PC-3 (cell line): Measurements from ENCODE around the gene C3orf33. TPM values are rescaled to one million over a fixed set of nuclear protein-coding genes. Genes with fewer than 3 reads are reported as not detected.
A peak's percentile ranks its signal among the peaks of the same experiment; 100 is the strongest.

ENCODE experiments used
- ATAC-seq: fragments of 200-7000 bp; cut with Tn5 transposase; 2 replicates; pipeline ENCODE4 v1.9.1; 2020; ENCODE audit warnings: mild to moderate bottlenecking, moderate library complexity
- BruUV-seq: library from RNA; stranded (reverse); fragments of 400-500 nt; replicated peaks from 2 replicates; lab custom pipeline; 2021; lab: Mats Ljungman, UMichigan
- CTCF ChIA-PET: fragments of 300-600 bp; sonication (Branson Sonifier 250); formaldehyde crosslinking; loops from one replicate; lab custom pipeline; 2022; ENCODE audit warnings: antibody characterized with exemption; lab: Charles Lee
- POLR2A ChIA-PET: fragments of 300-600 bp; sonication (Branson Sonifier 250); formaldehyde crosslinking; loops from one replicate; lab custom pipeline; 2022; ENCODE audit warnings: antibody characterized with exemption; ENCODE audit not compliant: unreplicated experiment; lab: Charles Lee
- DNase-seq: peaks from one replicate; pipeline ENCODE4 v3.0.0-alpha.2; 2015
- H2AFZ ChIP-seq: fragments of 300-600 bp; sonication (generic); 2 replicates; pipeline ENCODE4 v1.6.0; 2016; ENCODE audit warnings: antibody characterized with exemption, low read length
- H3F3A ChIP-seq: fragments of 300-600 bp; sonication (generic); one replicate; pipeline ENCODE4 v1.6.0; 2017; ENCODE audit warnings: antibody characterized with exemption, low read length, control low read depth, mild to moderate bottlenecking; ENCODE audit not compliant: unreplicated experiment
- H3K27ac ChIP-seq: fragments of 300-600 bp; sonication (generic); 2 replicates; pipeline ENCODE4 v1.5.1; 2016; ENCODE audit warnings: mild to moderate bottlenecking, low read length
- H3K27me3 ChIP-seq: fragments of 300-600 bp; sonication (generic); 2 replicates; pipeline ENCODE4 v1.6.1; 2016; ENCODE audit warnings: low read length, mixed read lengths
- H3K36me3 ChIP-seq: fragments of 300-600 bp; sonication (generic); 2 replicates; pipeline ENCODE4 v1.6.1; 2016; ENCODE audit warnings: low read depth, mixed run types, low read length, mixed read lengths
- H3K4me1 ChIP-seq: fragments of 300-600 bp; sonication (generic); 2 replicates; pipeline ENCODE4 v1.5.1; 2016; ENCODE audit warnings: low read length; ENCODE audit not compliant: insufficient read depth
- H3K4me2 ChIP-seq: fragments of 300-600 bp; sonication (generic); 2 replicates; pipeline ENCODE4 v1.6.0; 2016; ENCODE audit warnings: low read length
- H3K4me3 ChIP-seq: fragments of 300-600 bp; sonication (generic); 2 replicates; pipeline ENCODE4 v1.5.1; 2016; ENCODE audit warnings: mild to moderate bottlenecking, low read length, mixed read lengths
- H3K79me2 ChIP-seq: fragments of 300-600 bp; sonication (generic); 2 replicates; pipeline ENCODE4 v1.6.1; 2017; ENCODE audit warnings: low read length, mixed read lengths
- H3K9ac ChIP-seq: fragments of 300-600 bp; sonication (generic); 2 replicates; pipeline ENCODE4 v1.6.0; 2016; ENCODE audit warnings: mild to moderate bottlenecking, low read length
- H3K9me2 ChIP-seq: fragments of 300-600 bp; sonication (generic); replicated peaks from 2 replicates; pipeline ENCODE4 v1.6.1; 2016; ENCODE audit warnings: mixed run types, low read length, mixed read lengths
- H3K9me3 ChIP-seq: fragments of 300-600 bp; sonication (generic); 2 replicates; pipeline ENCODE4 v1.6.1; 2016; ENCODE audit warnings: low read length, mixed read lengths
- H4K20me1 ChIP-seq: fragments of 300-600 bp; sonication (generic); 2 replicates; pipeline ENCODE4 v1.6.1; 2016; ENCODE audit warnings: low read length, mixed read lengths
- CTCF ChIP-seq: fragments of 300-600 bp; sonication (generic); conservative IDR thresholded peaks from 2 replicates; pipeline ENCODE4 v1.5.1; 2017; ENCODE audit warnings: antibody characterized with exemption, low read depth, mild to moderate bottlenecking, low read length
- EZH2 ChIP-seq: fragments of 300-600 bp; sonication (generic); IDR thresholded peaks from one replicate; pipeline ENCODE4 v1.6.1; 2017; ENCODE audit warnings: antibody characterized with exemption, mild to moderate bottlenecking, low read length; ENCODE audit not compliant: unreplicated experiment
- EZH2phosphoT487 ChIP-seq: fragments of 300-600 bp; sonication (generic); IDR thresholded peaks from 2 replicates; pipeline ENCODE4 v1.6.1; 2018; ENCODE audit warnings: mild to moderate bottlenecking, antibody characterized with exemption, low read length, borderline replicate concordance
- intact Hi-C: fragments of 100-400 bp; cut with micrococcal nuclease; formaldehyde crosslinking; loops from 2 replicates; pipeline ENCODE4 v1.9.0; 2023
- total RNA-seq: library from RNA; depleted of rRNA; stranded (reverse); fragments of >200 nt; gene quantifications from 2 replicates; pipeline ENCODE4 v1.2.3, GENCODE V29; 2014

C3orf33 gene
- total RNA-seq, 1 experiment from 2014 or later: 3.5 TPM

DNA sequence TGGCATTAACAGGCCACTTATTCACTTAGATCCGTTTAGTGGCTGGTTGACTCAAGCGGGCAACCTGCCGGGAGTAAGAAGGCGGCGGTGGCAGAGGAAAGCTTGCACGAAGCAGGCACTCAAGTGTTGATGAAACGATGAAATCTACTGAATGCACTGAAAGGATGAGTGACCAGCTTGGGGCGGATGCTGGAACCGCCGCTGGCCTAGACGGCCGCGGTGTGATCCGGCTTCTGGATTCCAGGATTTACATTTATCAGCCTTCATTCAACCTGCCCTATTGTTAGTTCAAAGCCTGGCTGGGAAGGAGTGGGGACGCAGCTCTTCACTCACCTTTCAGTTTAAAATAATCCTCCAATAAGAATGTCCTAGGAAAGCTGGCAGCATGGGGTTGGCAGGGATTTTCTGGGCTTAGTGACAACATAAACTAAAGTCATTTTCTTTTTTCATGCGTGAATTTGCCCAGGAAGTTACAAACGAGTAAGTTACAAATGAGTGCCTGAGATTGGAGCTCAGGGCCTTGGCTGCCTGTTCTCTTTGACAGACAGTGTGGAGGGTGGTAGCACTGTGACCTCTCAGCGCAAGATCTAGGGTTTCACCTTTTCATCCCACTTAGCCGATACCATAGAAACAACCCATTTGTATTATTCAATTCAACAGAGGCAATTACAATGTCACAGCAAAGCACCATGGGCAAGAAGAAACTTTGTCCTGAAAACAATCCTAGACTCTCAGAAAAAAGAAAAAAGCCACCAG lies 60.1 kb downstream of the C3orf33 start:
- intact Hi-C loops: loop anchor here (1.0 to 5.0 kb wide), 4 partner anchors 43 to 364 kb away; partner anchors contain the start of genes GMPS and SLC33A1
- H3K4me3 ChIP-seq: peak overlapping the region; percentile 91
- peak; percentile 34 for ATAC-seq
- H3K36me3 ChIP-seq: no peaks in the 10 kb centered on the region
- 0 out of 2 replicates have a peak, but pooled peaks cover 7% of the 10 kb centered on the region for H3K79me2 ChIP-seq
- no peaks in the 10 kb centered on the region for H3K27me3 ChIP-seq
- peak overlapping the region; percentile 100 for H2AFZ ChIP-seq
- no peaks in the 10 kb centered on the region for H3K9me3 ChIP-seq
- TF ChIP-seq CTCF (no peak), EZH2 (no peak), EZH2phosphoT487 (no peak)
- no peaks in the 10 kb centered on the region for H3F3A ChIP-seq
- peak; percentile 74 for DNase-seq
- ChIA-PET CTCF (interaction anchor here (2.3 kb wide), 1 partner anchor 60 kb away, joined by 6 read pairs; the partner anchor contains the start of gene C3orf33), POLR2A (interaction anchor here (0.6 kb wide), 1 partner anchor 32 kb away, joined by 3 read pairs; no protein-coding TSS in a partner anchor)
- H3K9ac ChIP-seq: peak overlapping the region; percentile 61; the same call in 1 of the 2 replicates
- H3K27ac ChIP-seq: peak overlapping the region; percentile 17
- peaks cover 48% of the 10 kb centered on the region for H3K4me1 ChIP-seq
- BruUV-seq: no TSS peak
- no peaks in the 10 kb centered on the region for H3K9me2 ChIP-seq
- peak overlapping the region; percentile 98 for H3K4me2 ChIP-seq
- H4K20me1 ChIP-seq: no peaks in the 10 kb centered on the region

GRCh38 chr3:155744626-155745324 lies 61.3 kb downstream of the C3orf33 start, which contains the start of gene PLCH1:
Gene PLCH1 (minus strand): TSS chr3:155745071. CDS start chr3:155704224, 40,847 bp downstream.
- no peaks in the 10 kb centered on the region for H4K20me1 ChIP-seq
- no peaks in the 10 kb centered on the region for H3K9me3 ChIP-seq
- no peaks in the 10 kb centered on the region for H3K36me3 ChIP-seq
- peak; percentile 81 for DNase-seq
- H3K27me3 ChIP-seq: no peaks in the 10 kb centered on the region
- peak within 1 kb of the TSS; percentile 98 for H3K4me2 ChIP-seq
- ChIA-PET POLR2A (interaction anchor here (1.0 kb wide), 1 partner anchor 30 kb away, joined by 3 read pairs; no protein-coding TSS in a partner anchor), CTCF (interaction anchor here (0.6 to 2.3 kb wide), 3 partner anchors 43 to 362 kb away, joined by 3 to 6 read pairs (median 5); partner anchors contain the start of gene C3orf33)
- BruUV-seq: TSS peak; percentile 41
- intact Hi-C loops: loop anchor here (1.0 to 5.0 kb wide), 4 partner anchors 41 to 362 kb away; partner anchors contain the start of genes GMPS and SLC33A1
- H3K27ac ChIP-seq: peak within 1 kb of the TSS; percentile 17
- 0 out of 2 replicates have a peak, but pooled peaks cover 7% of the 10 kb centered on the region for H3K79me2 ChIP-seq
- H2AFZ ChIP-seq: peak within 1 kb of the TSS; percentile 100
- peak within 1 kb of the TSS; percentile 91 for H3K4me3 ChIP-seq
- no peaks in the 10 kb centered on the region for H3K9me2 ChIP-seq
- H3K9ac ChIP-seq: peak within 1 kb of the TSS; percentile 61
- TF ChIP-seq EZH2phosphoT487 (no peak), CTCF (no peak), EZH2 (no peak)
- peak; percentile 59 for ATAC-seq
- peaks cover 48% of the 10 kb centered on the region for H3K4me1 ChIP-seq
- no peaks in the 10 kb centered on the region for H3F3A ChIP-seq
